Vagina (tissue), 2 donors: ENCODE results near the gene TEAD1.

Experiments used
- POLR2AphosphoS5 ChIP-seq, 2 donors: sonication (generic); formaldehyde crosslinking; IDR thresholded peaks; one replicate each; pipeline ENCODE4 v1.9.0; 2017; ENCODE audit warnings: antibody characterized with exemption in 2 of 2, mild to moderate bottlenecking in 2 of 2, low read depth in 1 of 2; ENCODE audit not compliant: insufficient read depth in 1 of 2
- TF ChIP-seq, protein P1 (sequence below), 3 experiments: fragments of 450-650 bp in 2 of 3; fragments of 200-600 bp in 1 of 3; sonication (generic) in 1 of 3; IDR thresholded peaks; one replicate each; pipeline ENCODE4 v1.5.1; 2017 to 2019; ENCODE audit warnings: antibody characterized with exemption in 3 of 3, mild to moderate bottlenecking in 2 of 3, moderate library complexity in 2 of 3

GRCh38 chr11:12886508-12886907 lies 212.3 kb downstream of the TEAD1 start:
- no peak for TF ChIP-seq POLR2AphosphoS5 (IDR thresholded peaks at IDR 0.05; ENCODE audit: insufficient read depth in 1 of 2, low read depth in 1 of 2)
- TF ChIP-seq, protein P1, sequence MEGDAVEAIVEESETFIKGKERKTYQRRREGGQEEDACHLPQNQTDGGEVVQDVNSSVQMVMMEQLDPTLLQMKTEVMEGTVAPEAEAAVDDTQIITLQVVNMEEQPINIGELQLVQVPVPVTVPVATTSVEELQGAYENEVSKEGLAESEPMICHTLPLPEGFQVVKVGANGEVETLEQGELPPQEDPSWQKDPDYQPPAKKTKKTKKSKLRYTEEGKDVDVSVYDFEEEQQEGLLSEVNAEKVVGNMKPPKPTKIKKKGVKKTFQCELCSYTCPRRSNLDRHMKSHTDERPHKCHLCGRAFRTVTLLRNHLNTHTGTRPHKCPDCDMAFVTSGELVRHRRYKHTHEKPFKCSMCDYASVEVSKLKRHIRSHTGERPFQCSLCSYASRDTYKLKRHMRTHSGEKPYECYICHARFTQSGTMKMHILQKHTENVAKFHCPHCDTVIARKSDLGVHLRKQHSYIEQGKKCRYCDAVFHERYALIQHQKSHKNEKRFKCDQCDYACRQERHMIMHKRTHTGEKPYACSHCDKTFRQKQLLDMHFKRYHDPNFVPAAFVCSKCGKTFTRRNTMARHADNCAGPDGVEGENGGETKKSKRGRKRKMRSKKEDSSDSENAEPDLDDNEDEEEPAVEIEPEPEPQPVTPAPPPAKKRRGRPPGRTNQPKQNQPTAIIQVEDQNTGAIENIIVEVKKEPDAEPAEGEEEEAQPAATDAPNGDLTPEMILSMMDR (IDR thresholded peaks at IDR 0.05): no peak
